HepG2 (cell line): ENCODE results near the gene ATRIP. TPM values are rescaled to one million over a fixed set of nuclear protein-coding genes. Genes with fewer than 3 reads are reported as not detected.

Source experiments
- EEA1 ChIP-seq: sonication (generic); formaldehyde crosslinking; IDR thresholded peaks from 2 replicates; pipeline ENCODE4 v1.5.1; 2020; ENCODE audit warnings: mild to moderate bottlenecking, missing genetic modification reagents, borderline replicate concordance
- EED ChIP-seq: sonication (generic); formaldehyde crosslinking; IDR thresholded peaks from 2 replicates; pipeline ENCODE4 v1.5.0; 2020; ENCODE audit warnings: mild to moderate bottlenecking, missing genetic modification reagents
- EP300 ChIP-seq, 3 experiments: sonication (generic) in 1 of 3; formaldehyde crosslinking in 1 of 3; IDR thresholded peaks; 2 replicates each; pipeline versions ENCODE4 v1.5.1 to v1.6.1; 2011 to 2020; ENCODE audit warnings: low read depth in 2 of 3, low read length in 2 of 3, borderline replicate concordance in 1 of 3, improper control_type of control experiment in 1 of 3, mild to moderate bottlenecking in 1 of 3, missing genetic modification reagents in 1 of 3, moderate library complexity in 1 of 3
- FOXK2 ChIP-seq: fragments of 450-650 bp; IDR thresholded peaks from 2 replicates; pipeline ENCODE4 v1.6.1; 2016
- HOXA9 ChIP-seq: sonication (generic); formaldehyde crosslinking; IDR thresholded peaks from 2 replicates; pipeline ENCODE4 v1.8.1; 2022; ENCODE audit warnings: missing genetic modification reagents, mild to moderate bottlenecking, moderate library complexity, borderline replicate concordance
- MED13 ChIP-seq: sonication (generic); formaldehyde crosslinking; IDR thresholded peaks from 2 replicates; pipeline ENCODE4 v1.5.0; 2020; ENCODE audit warnings: missing genetic modification reagents
- NCOA1 ChIP-seq: sonication (generic); formaldehyde crosslinking; IDR thresholded peaks from 2 replicates; pipeline ENCODE4 v1.9.0; 2021; ENCODE audit warnings: missing genetic modification reagents
- NFYB ChIP-seq: sonication (generic); formaldehyde crosslinking; IDR thresholded peaks from 2 replicates; pipeline ENCODE4 v1.4.0; 2020; ENCODE audit warnings: missing genetic modification reagents
- RAD51 ChIP-seq: fragments of 450-650 bp; IDR thresholded peaks from 2 replicates; pipeline ENCODE4 v1.6.1; 2016; ENCODE audit warnings: borderline replicate concordance
- SP2 ChIP-seq: sonication (generic); formaldehyde crosslinking; IDR thresholded peaks from 2 replicates; pipeline ENCODE4 v1.5.1; 2020; ENCODE audit warnings: mild to moderate bottlenecking, missing genetic modification reagents
- ZBTB21 ChIP-seq: sonication (generic); formaldehyde crosslinking; IDR thresholded peaks from 2 replicates; pipeline ENCODE4 v1.4.0; 2020; ENCODE audit warnings: missing genetic modification reagents
- ZNF282 ChIP-seq: fragments of 450-650 bp; IDR thresholded peaks from 2 replicates; pipeline ENCODE4 v1.6.1; 2018; ENCODE audit not compliant: partially characterized antibody
- ZNF329 ChIP-seq: sonication (generic); formaldehyde crosslinking; IDR thresholded peaks from 2 replicates; pipeline ENCODE4 v1.9.0; 2021; ENCODE audit warnings: low read depth, mild to moderate bottlenecking, missing genetic modification reagents
- ZNF552 ChIP-seq: sonication (generic); formaldehyde crosslinking; IDR thresholded peaks from 2 replicates; pipeline ENCODE4 v1.9.0; 2022; ENCODE audit warnings: missing genetic modification reagents, mild to moderate bottlenecking, borderline replicate concordance
- ZNF556 ChIP-seq: sonication (generic); formaldehyde crosslinking; IDR thresholded peaks from 2 replicates; pipeline ENCODE4 v1.4.0; 2020; ENCODE audit warnings: mild to moderate bottlenecking, missing genetic modification reagents, borderline replicate concordance
- ZNF674 ChIP-seq: sonication (generic); formaldehyde crosslinking; IDR thresholded peaks from 2 replicates; pipeline ENCODE4 v1.5.0; 2020; ENCODE audit warnings: low read depth, mild to moderate bottlenecking, missing genetic modification reagents
- ZNF775 ChIP-seq: sonication (generic); formaldehyde crosslinking; IDR thresholded peaks from 2 replicates; pipeline ENCODE4 v1.4.0; 2020; ENCODE audit warnings: missing genetic modification reagents, mild to moderate bottlenecking, moderate library complexity, borderline replicate concordance
- ZNF788 ChIP-seq: sonication (generic); formaldehyde crosslinking; IDR thresholded peaks from 2 replicates; pipeline ENCODE4 v1.5.0; 2020; ENCODE audit warnings: mild to moderate bottlenecking, missing genetic modification reagents, borderline replicate concordance
- polyA plus RNA-seq, 8 experiments: library from polyadenylated mRNA; depleted of rRNA in 3 of 8; stranded (reverse) in 7 of 8; unstranded in 1 of 8; fragments of >200 nt; fragmentation: Illumina TruSeq in 4 of 8; extraction: Trizol in 4 of 8; gene quantifications; 2 replicates each; pipeline versions ENCODE4 v1.2.1 to v1.2.3, GENCODE V29; 2011 to 2016; ENCODE audit warnings: low read depth in 4 of 8, missing spikeins in 1 of 8, mixed read lengths in 1 of 8; ENCODE audit not compliant: insufficient read depth in 1 of 8
- total RNA-seq, 5 experiments: library from RNA; depleted of rRNA; stranded (reverse); fragments of >200 nt; fragmentation: Illumina TruSeq; extraction: Trizol; gene quantifications; 2 replicates each; pipeline ENCODE4 v1.2.3, GENCODE V29; 2016; ENCODE audit warnings: low read depth in 1 of 5
- TF ChIP-seq, protein P1 (sequence below): sonication (generic); formaldehyde crosslinking; IDR thresholded peaks from 2 replicates; pipeline ENCODE4 v1.4.0; 2020; ENCODE audit warnings: mild to moderate bottlenecking, missing genetic modification reagents
- TF ChIP-seq, protein P2 (sequence below): sonication (generic); formaldehyde crosslinking; IDR thresholded peaks from 2 replicates; pipeline ENCODE4 v1.4.0; 2020; ENCODE audit warnings: missing genetic modification reagents, borderline replicate concordance
- TF ChIP-seq, protein P3 (sequence below): IDR thresholded peaks from 2 replicates; pipeline ENCODE4 v1.6.1; 2018; ENCODE audit warnings: missing genetic modification reagents, mild to moderate bottlenecking, missing compliant biosample characterization

Gene ATRIP
- total and polyA plus RNA-seq, 2 of the 13 experiments (the other 11 are each of a cell fraction or from before 2014, with no cell fraction given) = 5.1 to 12.5 TPM

DNA sequence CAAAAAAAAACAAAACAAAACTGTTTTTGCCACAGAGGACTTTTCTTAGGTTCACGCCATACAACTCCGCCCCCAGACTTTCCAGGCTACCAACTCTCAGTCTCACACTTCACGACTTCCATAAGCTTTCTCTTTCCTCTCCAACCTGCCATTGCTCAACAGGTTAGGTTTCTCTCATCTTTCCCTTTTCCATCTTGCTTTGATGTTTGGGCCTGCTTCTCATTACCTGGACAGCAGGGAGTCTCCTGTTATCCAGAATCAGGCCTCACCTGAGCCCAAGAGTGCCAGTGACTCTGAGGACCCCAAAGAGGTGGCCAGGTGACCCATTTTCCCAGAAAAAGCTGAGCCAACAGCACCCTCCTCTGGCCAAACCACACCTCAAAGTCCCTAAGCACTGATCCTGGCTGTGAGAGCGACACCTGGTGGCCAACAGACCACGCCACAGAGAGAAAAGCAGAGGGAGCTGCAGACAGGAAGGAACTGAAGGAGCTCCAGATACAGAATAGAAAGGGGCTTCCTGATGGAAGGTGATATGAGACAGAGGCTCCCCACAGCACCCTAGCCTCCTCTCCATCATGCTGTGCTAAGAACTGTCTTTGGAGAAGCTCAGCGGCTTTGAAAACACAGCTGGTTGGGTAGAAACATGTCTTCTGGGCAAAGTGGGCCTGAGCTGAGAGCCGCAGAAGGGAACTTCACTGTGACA, 10.6 kb upstream of the ATRIP start (continued):
- TF ChIP-seq EEA1 = no peak
- TF ChIP-seq FOXK2 = no peak
- no peak for TF ChIP-seq NFYB (CRISPR knock-in tag)
- TF ChIP-seq, protein P1, sequence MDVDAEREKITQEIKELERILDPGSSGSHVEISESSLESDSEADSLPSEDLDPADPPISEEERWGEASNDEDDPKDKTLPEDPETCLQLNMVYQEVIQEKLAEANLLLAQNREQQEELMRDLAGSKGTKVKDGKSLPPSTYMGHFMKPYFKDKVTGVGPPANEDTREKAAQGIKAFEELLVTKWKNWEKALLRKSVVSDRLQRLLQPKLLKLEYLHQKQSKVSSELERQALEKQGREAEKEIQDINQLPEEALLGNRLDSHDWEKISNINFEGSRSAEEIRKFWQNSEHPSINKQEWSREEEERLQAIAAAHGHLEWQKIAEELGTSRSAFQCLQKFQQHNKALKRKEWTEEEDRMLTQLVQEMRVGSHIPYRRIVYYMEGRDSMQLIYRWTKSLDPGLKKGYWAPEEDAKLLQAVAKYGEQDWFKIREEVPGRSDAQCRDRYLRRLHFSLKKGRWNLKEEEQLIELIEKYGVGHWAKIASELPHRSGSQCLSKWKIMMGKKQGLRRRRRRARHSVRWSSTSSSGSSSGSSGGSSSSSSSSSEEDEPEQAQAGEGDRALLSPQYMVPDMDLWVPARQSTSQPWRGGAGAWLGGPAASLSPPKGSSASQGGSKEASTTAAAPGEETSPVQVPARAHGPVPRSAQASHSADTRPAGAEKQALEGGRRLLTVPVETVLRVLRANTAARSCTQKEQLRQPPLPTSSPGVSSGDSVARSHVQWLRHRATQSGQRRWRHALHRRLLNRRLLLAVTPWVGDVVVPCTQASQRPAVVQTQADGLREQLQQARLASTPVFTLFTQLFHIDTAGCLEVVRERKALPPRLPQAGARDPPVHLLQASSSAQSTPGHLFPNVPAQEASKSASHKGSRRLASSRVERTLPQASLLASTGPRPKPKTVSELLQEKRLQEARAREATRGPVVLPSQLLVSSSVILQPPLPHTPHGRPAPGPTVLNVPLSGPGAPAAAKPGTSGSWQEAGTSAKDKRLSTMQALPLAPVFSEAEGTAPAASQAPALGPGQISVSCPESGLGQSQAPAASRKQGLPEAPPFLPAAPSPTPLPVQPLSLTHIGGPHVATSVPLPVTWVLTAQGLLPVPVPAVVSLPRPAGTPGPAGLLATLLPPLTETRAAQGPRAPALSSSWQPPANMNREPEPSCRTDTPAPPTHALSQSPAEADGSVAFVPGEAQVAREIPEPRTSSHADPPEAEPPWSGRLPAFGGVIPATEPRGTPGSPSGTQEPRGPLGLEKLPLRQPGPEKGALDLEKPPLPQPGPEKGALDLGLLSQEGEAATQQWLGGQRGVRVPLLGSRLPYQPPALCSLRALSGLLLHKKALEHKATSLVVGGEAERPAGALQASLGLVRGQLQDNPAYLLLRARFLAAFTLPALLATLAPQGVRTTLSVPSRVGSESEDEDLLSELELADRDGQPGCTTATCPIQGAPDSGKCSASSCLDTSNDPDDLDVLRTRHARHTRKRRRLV (CRISPR knock-in tag) = no peak
- TF ChIP-seq EED (CRISPR knock-in tag) = no peak
- no peak for TF ChIP-seq NCOA1
- TF ChIP-seq, protein P2, sequence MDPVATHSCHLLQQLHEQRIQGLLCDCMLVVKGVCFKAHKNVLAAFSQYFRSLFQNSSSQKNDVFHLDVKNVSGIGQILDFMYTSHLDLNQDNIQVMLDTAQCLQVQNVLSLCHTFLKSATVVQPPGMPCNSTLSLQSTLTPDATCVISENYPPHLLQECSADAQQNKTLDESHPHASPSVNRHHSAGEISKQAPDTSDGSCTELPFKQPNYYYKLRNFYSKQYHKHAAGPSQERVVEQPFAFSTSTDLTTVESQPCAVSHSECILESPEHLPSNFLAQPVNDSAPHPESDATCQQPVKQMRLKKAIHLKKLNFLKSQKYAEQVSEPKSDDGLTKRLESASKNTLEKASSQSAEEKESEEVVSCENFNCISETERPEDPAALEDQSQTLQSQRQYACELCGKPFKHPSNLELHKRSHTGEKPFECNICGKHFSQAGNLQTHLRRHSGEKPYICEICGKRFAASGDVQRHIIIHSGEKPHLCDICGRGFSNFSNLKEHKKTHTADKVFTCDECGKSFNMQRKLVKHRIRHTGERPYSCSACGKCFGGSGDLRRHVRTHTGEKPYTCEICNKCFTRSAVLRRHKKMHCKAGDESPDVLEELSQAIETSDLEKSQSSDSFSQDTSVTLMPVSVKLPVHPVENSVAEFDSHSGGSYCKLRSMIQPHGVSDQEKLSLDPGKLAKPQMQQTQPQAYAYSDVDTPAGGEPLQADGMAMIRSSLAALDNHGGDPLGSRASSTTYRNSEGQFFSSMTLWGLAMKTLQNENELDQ (CRISPR knock-in tag) = 0 out of 2 replicates have a peak, but pooled peaks have one; percentile 30
- peak; percentile 54; the same call in 1 of the 2 replicates for TF ChIP-seq ZNF788
- TF ChIP-seq, protein P3, sequence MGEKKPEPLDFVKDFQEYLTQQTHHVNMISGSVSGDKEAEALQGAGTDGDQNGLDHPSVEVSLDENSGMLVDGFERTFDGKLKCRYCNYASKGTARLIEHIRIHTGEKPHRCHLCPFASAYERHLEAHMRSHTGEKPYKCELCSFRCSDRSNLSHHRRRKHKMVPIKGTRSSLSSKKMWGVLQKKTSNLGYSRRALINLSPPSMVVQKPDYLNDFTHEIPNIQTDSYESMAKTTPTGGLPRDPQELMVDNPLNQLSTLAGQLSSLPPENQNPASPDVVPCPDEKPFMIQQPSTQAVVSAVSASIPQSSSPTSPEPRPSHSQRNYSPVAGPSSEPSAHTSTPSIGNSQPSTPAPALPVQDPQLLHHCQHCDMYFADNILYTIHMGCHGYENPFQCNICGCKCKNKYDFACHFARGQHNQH = peak; percentile 82; the same call in 1 of the 2 replicates
- TF ChIP-seq ZBTB21 (CRISPR knock-in tag) = no peak
- TF ChIP-seq ZNF674 (CRISPR knock-in tag) = no peak
- no peak for TF ChIP-seq ZNF329 (CRISPR knock-in tag)
- no peak for TF ChIP-seq SP2
- TF ChIP-seq ZNF775 = no peak
- TF ChIP-seq ZNF552 (CRISPR knock-in tag) = no peak
- no peak for TF ChIP-seq HOXA9 (CRISPR knock-in tag)
- no peak; the same call in 1 of the 2 replicates for TF ChIP-seq ZNF556
- TF ChIP-seq ZNF282 = no peak
- TF ChIP-seq EP300 (IDR thresholded peaks at IDR 0.05; ENCODE audit: low read depth in 2 of 2, low read length in 2 of 2) = no peak
- TF ChIP-seq EP300 (CRISPR knock-in tag; IDR thresholded peaks at IDR 0.05; ENCODE audit: borderline replicate concordance) = no peak
- no peak for TF ChIP-seq MED13 (CRISPR knock-in tag)
- TF ChIP-seq RAD51 = no peak
